Measurements from ENCODE around the gene ITGA1. TPM values are rescaled to one million over a fixed set of nuclear protein-coding genes. Genes with fewer than 3 reads are reported as not detected.

ITGA1 gene
- total RNA-seq, 1 donor from 2014 or later, result 84.4 TPM

DNA sequence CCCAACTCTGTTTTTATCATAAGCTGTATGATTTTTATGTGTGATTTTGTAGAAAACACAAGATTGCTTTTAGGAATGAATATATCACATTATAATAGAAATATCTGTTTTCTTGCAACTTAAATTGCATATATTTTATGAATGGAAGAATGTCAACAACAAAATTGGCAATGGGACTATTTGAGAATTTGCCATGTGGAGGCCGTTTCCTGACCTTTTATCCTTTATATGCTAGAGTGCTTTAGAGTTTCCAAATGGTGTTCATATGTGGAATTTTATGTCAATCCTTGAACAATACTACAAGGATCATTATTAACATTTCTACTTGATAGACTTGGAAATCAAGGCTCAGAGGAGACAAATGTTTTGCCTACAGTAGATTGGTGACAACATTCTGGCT lies 34.2 kb downstream of the ITGA1 start:
- Histone ChIP-seq H3K36me3 (no peaks in the 10 kb centered on the region), H3K4me1 (peaks cover 6% of the 10 kb centered on the region), H3K4me3 (no peak overlapping the region), H3K9me3 (no peaks in the 10 kb centered on the region), H3K27me3 (ENCODE audit: low read depth) (no peaks in the 10 kb centered on the region), H3K27ac (no peak overlapping the region)
- DNase-seq (no peak), ATAC-seq (no peak)
- TF ChIP-seq, protein P1, sequence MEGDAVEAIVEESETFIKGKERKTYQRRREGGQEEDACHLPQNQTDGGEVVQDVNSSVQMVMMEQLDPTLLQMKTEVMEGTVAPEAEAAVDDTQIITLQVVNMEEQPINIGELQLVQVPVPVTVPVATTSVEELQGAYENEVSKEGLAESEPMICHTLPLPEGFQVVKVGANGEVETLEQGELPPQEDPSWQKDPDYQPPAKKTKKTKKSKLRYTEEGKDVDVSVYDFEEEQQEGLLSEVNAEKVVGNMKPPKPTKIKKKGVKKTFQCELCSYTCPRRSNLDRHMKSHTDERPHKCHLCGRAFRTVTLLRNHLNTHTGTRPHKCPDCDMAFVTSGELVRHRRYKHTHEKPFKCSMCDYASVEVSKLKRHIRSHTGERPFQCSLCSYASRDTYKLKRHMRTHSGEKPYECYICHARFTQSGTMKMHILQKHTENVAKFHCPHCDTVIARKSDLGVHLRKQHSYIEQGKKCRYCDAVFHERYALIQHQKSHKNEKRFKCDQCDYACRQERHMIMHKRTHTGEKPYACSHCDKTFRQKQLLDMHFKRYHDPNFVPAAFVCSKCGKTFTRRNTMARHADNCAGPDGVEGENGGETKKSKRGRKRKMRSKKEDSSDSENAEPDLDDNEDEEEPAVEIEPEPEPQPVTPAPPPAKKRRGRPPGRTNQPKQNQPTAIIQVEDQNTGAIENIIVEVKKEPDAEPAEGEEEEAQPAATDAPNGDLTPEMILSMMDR (IDR thresholded peaks at IDR 0.05), result no peak
- intact Hi-C loops (cut with DNase I), result no loop called here

DNA sequence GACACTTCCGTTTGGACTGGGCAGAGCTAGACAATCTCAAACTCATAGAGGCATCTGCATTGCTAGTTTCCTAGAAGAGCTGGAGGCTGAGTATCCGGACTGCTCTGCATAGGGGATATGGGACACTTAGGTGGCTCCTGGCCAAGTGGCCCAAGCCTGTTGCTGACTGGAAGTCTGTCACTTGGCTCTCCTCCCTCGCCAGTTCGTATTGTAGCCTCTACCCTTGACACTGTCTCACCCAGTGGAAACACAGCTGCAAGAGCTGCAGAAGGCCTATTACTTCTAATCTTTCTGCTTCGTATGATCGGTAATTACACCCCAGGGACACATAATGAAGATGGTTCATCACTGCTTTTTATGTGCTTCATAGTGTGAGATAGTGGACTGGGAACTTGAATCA lies 34.7 kb downstream of the ITGA1 start:
- H3K27ac ChIP-seq, result no peak overlapping the region
- DNase-seq (no peak), ATAC-seq (peak; percentile 51 to 59)
- H3K9me3 ChIP-seq, result no peaks in the 10 kb centered on the region
- peaks cover 6% of the 10 kb centered on the region for H3K4me1 ChIP-seq
- no peaks in the 10 kb centered on the region for H3K27me3 ChIP-seq (ENCODE audit: low read depth)
- H3K4me3 ChIP-seq, result no peak overlapping the region
- intact Hi-C loops (cut with DNase I), result no loop called here
- TF ChIP-seq, protein P1 (IDR thresholded peaks at IDR 0.05), result no peak
- H3K36me3 ChIP-seq, result no peaks in the 10 kb centered on the region

DNA sequence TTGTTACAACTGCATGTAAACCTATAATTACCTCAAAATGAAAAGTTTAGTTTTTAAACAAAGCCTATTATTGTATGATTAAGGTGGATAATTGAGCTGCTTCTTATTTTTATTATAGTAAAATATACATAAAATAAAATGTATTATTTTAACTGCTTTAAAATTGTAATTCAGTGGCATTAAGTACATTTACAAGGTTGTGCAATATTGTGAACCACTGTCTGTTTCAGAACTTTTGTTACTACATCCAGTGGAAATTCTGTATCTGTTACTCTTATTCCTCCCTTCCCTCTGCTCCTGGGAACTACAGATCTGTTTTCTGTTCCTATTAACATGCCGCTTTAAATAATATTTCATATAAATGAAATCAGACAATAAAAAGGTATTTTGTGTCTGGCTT lies 37.1 kb downstream of the ITGA1 start:
- Histone ChIP-seq H3K4me1 (peaks cover 6% of the 10 kb centered on the region), H3K27me3 (ENCODE audit: low read depth) (no peaks in the 10 kb centered on the region), H3K4me3 (no peak overlapping the region), H3K9me3 (no peaks in the 10 kb centered on the region), H3K27ac (no peak overlapping the region), H3K36me3 (no peaks in the 10 kb centered on the region)
- no peak for DNase-seq
- TF ChIP-seq, protein P1 (IDR thresholded peaks at IDR 0.05), result no peak
- no peak for ATAC-seq
- intact Hi-C loops (cut with DNase I), result no loop called here

DNA sequence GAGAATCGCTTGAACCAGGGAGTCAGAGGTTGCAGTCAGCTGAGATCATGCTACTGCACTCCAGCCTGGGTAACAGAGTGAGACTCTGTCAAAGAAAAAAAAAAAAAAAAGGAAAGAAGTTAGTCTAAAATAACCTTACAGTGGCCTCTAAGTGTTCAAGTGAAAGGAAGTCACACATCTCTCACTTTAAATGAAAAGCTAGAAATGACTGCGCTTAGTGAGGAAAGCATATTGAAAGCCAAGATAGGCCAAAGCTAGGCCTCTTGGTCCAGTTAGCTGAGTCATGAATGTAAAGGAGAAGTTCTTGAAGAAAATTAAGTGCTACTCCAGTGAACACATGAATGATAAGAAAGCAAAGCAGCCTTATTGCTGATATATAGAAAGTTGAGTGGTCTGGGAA lies 38.1 kb downstream of the ITGA1 start:
- H3K36me3 ChIP-seq, result no peaks in the 10 kb centered on the region
- TF ChIP-seq, protein P1 (IDR thresholded peaks at IDR 0.05), result no peak
- DNase-seq, result no peak
- intact Hi-C loops (cut with DNase I), result no loop called here
- no peak overlapping the region for H3K27ac ChIP-seq
- H3K4me1 ChIP-seq, result peaks cover 10% of the 10 kb centered on the region
- ATAC-seq, result no peak
- no peaks in the 10 kb centered on the region for H3K9me3 ChIP-seq
- H3K4me3 ChIP-seq, result no peak overlapping the region
- no peaks in the 10 kb centered on the region for H3K27me3 ChIP-seq (ENCODE audit: low read depth)

DNA sequence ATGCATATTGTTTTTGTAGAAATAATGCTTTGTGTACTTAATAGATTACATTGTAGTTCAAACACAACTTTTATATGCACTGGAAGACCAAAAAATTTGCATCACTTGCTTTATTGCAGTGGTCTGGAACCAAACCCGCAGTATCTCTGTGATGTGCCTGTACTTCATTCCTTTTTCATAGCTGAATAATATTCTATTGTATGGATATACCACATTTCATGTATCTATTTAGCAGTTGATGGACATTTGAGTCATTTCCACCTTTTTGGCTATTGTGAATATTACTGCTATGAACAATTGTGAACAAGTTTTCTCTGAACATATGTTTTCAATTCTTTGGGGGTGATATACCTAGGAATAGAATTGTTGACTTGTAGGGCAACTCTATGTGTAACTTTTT lies 40.1 kb downstream of the ITGA1 start:
- peaks cover 4% of the 10 kb centered on the region for H3K4me1 ChIP-seq
- H3K36me3 ChIP-seq, result no peaks in the 10 kb centered on the region
- intact Hi-C loops (cut with DNase I), result no loop called here
- H3K4me3 ChIP-seq, result no peak overlapping the region
- DNase-seq (no peak), ATAC-seq (no peak)
- no peaks in the 10 kb centered on the region for H3K9me3 ChIP-seq
- TF ChIP-seq, protein P1 (IDR thresholded peaks at IDR 0.05), result no peak
- H3K27ac ChIP-seq, result no peak overlapping the region
- no peaks in the 10 kb centered on the region for H3K27me3 ChIP-seq (ENCODE audit: low read depth)

DNA sequence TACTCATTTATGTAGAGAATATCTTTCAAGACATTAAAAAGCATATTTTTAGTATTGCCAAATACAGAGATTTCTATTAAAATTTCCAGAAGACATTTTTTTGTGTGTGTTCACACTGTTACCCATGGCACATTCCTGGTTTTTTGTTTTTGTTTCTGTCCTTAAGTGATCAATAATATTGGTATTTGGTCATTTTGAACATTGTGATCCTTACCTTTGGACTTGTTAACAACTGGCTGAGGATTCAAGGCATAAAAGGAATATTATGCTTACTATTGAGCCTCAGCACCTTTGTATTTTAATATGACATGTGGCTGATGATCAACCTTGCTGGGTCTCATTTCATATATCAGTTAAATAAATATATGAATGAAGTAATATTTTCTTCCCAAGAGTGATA lies 41.9 kb downstream of the ITGA1 start:
- no peak overlapping the region for H3K27ac ChIP-seq
- intact Hi-C loops (cut with DNase I), result no loop called here
- H3K36me3 ChIP-seq, result no peaks in the 10 kb centered on the region
- DNase-seq (no peak), ATAC-seq (no peak)
- H3K27me3 ChIP-seq (ENCODE audit: low read depth), result no peaks in the 10 kb centered on the region
- TF ChIP-seq, protein P1 (IDR thresholded peaks at IDR 0.05), result no peak
- no peak overlapping the region for H3K4me3 ChIP-seq
- H3K4me1 ChIP-seq, result peaks cover 4% of the 10 kb centered on the region
- no peaks in the 10 kb centered on the region for H3K9me3 ChIP-seq

All from lower lobe of right lung (tissue), 2 donors.